Posterior vena cava (tissue), 2 donors: ENCODE measurements around the gene NTN4. TPM values are rescaled to one million over a fixed set of nuclear protein-coding genes. Genes with fewer than 3 reads are reported as not detected.
"Not testable (repeated sequence)": the region's sequence is repeated elsewhere in the genome, so short reads cannot be mapped to it uniquely, and the experiment has no call there.

Experiments used
- DNase-seq: peaks from one replicate; pipeline ENCODE4 v3.0.0-alpha.2; 2020; ENCODE audit warnings: low spot score
- intact Hi-C, 2 donors: fragments of 100-400 bp; cut with DNase I; formaldehyde crosslinking; loops; one replicate each; pipeline versions ENCODE4 v1.14.1 to v1.14.2; 2022 to 2023
- total RNA-seq, 2 donors: library from RNA; stranded (reverse); fragmentation: NEBNext Ultra II Directional; extraction: Animal tissue kit (Norgen Biotek cat#: 25700); gene quantifications; one replicate each; pipeline ENCODE4 v1.2.1, GENCODE V29; 2021
- donor health status: DM: yes; HTN: yes; CAD: no.
- donor health status: DM: yes; HTN: yes; CAD: no.

Gene NTN4
- total RNA-seq, 2 donors from 2014 or later = 20.5 to 24.6 TPM

DNA sequence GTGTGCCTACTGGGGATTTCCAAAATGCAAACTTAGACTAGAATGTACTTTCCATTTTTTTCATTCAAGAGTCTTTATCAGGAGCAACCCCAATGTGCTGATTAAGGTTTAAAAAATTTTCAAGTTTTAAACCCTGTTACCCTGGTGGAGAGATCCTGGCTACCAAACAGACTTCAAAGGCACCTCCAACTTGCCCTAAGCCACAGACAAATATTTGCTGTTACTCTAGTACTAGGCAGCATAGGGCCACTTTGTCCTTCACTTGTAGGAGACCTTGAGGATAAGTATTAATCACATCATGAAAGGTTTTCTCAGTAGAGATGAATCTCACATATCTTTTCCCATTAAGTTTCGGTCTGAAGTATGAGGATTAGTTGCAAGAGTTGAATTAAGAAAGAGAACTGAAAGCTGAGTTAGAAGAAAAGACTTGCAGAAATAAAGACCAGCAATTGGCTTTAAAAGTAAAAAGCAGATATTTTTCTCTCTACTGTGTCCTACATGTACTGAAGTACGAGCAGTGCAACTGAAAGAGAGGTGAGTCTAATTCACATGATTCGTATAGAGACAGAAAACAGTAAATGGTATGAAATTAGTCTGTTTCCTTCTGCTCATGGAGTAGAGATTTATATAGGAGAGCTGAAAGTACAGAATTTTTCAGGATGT lies 28.3 kb downstream of the NTN4 start:
- intact Hi-C loops = no loop called here

DNA sequence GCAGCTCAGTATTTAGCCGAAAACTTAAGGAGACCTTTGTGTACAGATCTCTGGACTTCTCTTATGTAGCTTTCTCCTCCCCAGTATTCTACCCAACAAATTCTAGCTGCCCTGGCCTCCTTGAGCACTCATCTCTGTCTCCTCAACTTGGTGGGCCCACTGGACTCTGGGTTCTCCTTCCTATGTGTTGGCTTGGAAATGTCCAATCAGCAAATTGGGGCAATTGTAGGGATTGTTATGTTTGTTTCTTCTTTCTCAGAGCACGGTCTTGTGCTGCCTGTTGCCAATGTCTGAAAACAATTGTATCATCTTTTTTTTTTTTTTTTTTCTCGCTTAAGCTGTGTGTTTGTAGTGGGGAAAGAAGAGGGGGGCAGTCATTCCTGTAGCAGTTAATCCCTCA lies 30.2 kb downstream of the NTN4 start:
- intact Hi-C loops = no loop called here

More for the DNA sequence above, 28.3 kb downstream of the NTN4 start:
- DNase-seq = no peak

DNA sequence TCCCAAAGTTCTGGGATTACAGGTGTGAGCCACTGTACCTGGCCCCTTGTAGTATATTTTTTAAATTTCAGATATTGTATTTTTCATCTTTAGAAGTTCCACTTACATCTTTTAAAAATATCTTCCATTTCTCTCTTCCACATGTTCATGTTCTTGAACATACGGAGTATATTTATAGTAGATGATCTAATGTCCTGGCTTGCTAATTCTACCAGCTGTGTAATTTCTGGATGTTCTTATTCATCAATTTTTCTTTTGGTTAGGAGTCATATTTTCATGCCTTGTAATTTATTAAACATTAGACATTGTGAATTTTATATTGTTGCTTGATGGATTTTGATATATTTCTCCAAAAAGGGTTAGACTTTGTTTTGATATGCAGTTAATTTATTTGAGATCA lies 30.8 kb downstream of the NTN4 start:
- DNase-seq = no peak
- intact Hi-C loops = no loop called here

More for the DNA sequence above, 30.2 kb downstream of the NTN4 start:
- no peak for DNase-seq

DNA sequence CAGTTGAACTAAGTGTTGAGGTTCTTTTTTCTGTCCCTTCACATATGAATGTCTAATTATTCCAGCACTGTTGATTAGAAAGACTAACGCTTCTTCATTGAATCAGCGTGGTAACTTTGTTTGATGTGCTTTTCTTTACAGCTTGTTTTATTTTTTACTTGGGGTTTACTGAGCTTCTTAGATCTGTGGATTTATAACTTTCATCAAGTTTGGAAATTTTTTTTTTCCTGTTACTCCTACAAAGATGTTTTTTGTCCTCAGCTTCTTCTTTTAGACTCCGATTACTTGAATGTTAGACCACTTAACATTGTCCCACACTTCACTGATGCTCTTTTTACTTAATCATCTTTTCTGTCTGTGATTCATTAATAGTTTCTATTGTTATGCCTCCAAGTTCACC lies 31.5 kb downstream of the NTN4 start:
- intact Hi-C loops = no loop called here
- no peak for DNase-seq

DNA sequence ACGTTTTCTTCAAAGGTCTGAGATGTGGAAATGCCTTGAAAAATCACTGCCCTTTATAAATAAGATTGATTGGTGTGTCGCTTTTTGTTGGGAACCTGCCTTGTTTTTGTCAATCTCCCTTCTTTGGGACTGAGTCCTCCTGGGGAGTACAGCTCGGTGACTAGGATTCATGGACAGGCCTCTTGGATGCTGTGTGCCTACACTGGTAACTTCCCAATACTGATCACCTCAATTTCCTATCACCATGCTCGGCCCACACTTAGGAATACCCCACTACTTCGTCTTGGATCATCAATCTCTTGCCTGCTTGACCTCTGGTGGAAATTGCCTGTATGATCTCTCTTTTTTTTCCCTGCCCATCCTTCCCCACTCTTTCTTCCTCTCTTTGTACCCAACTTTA lies 34.2 kb downstream of the NTN4 start:
- no peak for DNase-seq
- intact Hi-C loops = no loop called here

DNA sequence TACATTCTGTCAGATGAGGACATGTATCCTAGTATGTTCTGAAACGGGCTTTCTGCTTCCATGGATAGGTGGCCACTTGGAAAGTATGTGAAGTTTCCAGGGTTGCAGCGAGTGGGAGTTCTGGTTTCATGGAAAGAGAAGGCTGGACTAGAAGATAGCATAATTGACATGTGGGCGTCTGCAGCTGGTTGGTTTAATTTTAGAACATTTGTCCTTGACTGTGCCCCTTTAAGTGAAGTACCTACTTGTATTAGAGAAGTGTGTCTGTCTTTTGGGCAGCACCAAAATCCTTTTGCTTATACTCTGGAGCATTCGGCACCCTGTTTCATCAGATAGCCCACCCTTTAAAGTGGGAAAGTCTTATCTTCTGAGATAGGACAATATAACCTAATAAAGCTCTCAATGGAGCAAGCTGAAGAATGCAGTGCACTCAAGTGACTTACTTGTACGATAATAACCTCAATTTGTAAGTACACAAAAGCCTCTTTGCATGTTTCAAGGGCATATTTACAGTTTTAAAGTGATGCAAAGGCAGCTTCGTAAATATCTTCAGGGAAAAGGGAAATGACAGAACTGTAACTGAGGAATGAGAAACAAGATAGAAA lies 35.2 kb downstream of the NTN4 start:
- no peak for DNase-seq
- intact Hi-C loops = no loop called here

DNA sequence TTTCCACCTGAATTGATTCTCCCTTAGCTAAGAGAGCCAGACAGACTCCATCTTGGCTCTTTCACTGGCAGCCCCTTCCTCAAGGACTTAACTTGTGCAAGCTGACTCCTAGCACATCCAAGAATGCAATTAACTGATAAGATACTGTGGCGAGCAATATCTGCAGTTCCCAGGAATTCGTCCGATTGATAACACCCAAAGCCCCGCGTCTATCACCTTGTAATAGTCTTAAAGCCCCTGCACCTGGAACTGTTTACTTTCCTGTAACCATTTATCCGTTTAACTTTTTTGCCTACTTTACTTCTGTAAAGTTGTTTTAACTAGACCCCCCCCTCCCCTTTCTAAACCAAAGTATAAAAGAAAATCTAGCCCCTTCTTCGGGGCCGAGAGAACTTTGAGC lies 44.5 kb downstream of the NTN4 start:
- DNase-seq, intact Hi-C loops: not testable (repeated sequence)

DNA sequence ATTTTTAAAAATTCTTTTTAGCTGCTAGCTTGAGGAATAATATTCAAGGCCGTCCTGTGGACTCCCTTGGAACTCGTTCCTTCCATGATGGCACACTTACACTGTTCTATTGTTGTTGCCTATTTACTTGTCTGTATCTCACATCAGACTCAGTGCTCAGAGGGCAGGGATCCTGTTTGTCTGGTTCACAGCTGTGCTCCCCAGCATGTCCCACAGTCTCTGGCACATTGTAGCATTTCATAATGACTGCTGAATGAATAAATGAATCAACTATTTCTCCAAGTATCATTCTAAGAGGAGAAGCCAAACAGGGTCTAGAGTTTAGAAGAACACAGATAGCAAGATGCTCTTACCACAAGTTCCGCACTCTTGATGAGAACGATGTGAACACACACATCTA lies 48.0 kb downstream of the NTN4 start:
- intact Hi-C loops = no loop called here

DNA sequence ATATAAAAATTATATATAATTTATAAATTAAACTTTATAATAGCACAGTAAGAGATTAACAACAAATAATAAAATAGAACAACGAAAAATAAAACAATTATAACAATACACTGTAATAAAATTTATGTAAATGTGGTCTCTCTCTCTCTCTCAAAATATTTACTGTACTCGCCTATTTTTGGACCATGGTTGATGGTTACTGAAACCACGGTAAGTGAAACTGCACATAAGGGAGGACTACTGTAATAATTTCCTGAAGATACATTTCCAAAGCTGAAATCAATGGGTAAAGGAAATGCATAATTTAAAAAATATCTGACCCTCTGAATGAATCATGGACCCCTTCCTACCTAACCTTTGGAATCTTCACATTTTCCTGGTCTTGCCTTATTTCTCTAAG lies 48.9 kb downstream of the NTN4 start:
- DNase-seq = no peak
- intact Hi-C loops = no loop called here

More for the DNA sequence above, 48.0 kb downstream of the NTN4 start:
- DNase-seq = no peak

DNA sequence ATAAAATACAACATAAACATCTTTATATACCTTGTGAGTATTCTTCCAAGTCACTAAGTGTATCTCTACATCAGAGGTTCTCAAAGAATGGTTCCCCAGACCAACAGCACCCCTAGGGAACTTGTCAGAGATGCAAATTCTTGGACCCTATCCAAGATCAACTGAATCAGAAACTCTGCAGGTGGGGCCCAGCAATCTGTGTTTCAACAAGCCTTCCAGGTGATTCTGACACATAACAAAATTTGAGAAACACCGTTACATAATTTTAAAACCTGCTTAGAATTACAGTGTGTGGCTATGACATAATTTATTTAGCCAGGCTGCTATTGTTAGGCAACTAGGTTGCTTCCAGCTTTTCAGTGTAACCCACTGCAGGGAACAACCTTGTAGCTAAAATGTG lies 49.8 kb downstream of the NTN4 start:
- no peak for DNase-seq
- intact Hi-C loops = no loop called here

DNA sequence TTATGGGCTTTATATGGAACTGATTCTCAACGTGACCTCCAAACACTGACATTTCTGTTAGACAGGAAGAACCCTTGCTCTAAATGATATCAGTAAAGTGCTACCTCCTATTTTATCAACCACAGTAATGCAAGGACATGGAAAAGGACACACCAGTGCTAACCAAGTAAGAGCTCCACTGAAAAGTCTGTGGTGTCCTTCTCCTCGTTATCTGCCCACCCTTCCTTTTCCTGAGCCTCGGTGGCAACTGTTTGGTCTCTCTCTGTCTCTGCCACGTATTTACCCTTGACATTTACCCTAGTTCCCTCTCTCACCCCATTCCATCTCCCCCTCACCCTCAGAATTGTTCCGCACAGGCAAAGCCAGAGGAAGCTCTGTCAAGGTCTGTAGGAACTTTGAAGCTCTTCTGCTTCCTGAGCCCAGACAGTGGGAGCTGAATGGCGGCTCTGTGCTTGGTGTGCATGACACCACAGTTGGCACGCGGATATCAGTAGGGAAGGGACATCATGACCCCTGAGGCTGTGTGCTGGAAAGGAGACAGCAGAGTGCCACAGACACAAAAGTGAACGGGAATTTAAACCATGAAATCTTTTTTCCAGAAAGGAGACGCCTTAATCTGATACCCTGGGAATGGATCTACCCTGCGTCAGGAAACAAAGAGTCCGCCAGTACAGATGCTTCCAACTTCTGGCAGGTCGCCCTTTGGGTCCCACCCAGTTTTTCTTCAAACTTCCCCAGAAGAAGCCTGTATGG lies 50.8 kb downstream of the NTN4 start:
- intact Hi-C loops = no loop called here
- DNase-seq = no peak

DNA sequence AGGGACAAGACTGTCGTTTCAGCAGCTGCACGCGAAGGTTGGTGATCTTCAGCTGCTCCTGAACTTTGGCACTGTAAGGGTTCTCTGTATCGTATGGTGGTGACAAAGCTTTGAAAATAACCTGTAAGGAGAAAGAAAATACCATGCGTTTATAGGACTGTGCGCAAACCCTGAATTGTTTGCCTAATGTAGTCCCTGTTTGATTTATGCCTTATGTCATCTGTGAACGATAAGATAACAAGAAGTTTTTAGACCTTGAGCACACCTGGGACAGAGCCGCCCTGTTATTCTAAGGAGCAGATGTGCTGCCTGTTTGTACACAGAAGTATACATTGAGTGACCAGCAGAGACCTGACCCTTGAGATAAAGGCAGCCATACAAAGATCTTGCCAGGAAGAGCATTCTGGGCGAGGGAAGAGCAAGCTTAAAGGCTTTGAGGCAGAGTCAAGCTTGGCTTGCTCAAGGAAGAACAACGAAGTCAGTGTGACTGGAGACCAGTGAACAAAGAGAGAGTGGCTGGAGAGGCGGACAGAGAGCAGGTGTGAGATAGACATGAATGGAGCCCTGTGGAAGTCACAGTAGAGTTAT lies 52.4 kb downstream of the NTN4 start:
- intact Hi-C loops = no loop called here
- DNase-seq = no peak

DNA sequence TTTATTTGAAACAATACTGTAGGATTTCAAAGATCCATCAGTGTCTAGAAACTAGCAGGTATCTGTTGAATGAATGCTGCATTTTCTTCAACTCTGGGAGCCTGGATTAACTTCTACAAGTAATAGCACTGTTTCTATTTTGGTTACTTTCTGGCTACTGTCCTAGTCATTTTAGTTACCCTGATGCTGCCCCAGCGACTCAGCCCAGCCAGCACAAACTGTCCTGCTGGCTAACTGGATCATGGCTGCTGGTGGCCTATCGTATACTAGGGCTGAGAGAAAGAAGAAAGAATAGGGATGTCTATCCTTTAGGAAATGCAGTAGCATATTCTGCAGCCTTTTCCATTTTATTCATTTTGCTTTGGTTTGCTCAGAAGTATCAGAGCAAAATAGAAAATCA lies 53.9 kb downstream of the NTN4 start:
- no peak for DNase-seq
- intact Hi-C loops = no loop called here

DNA sequence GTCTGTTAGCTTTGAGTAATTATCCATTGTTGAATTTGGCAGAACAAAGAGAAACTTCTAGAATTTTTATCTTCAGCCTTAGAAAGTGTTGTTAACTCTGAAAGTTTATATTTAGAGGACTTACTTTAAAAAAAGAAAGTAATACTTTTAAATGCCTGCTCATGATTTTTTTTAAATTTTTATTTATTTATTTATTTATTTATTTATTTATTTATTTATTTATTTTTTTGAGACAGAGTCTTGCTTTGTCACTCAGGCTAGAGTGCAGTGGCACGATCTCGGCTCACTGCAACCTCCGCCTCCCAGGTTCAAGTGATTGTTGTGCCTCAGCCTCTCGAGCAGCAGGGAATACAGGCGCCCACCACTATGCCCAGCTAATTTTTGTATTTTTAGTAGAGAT lies 54.8 kb downstream of the NTN4 start:
- DNase-seq, intact Hi-C loops: not testable (repeated sequence)

DNA sequence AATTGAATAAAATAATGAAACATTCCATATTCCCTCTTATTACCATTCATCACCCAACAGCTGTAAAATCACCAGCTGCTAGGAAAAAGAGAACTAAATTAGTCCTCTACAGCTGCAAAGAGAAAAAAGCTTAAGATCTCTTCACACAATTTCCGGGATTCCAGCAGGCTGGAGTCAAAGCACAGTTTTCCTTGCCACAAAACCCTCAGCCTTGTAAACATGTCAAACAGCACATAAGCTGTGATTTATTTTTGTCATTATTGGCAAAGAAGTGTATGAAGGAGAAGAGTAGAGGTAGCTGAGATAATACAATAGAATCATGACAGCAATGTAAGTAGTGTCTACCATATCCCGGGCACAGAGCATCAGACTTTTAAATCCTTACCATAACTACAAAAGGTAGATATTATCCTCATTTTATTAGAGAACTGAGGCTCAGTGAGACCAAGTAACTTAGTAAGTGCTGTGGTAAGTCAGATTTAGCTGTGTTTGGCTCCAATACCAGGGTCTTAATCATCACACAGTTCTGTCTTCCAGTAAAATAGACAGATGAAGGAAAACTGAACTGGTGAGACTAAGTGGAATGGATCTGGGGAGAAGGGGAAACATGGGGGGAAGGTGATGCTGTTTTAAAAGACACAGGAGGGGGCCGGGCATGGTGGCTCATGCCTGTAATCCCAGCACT lies 57.3 kb downstream of the NTN4 start:
- intact Hi-C loops = no loop called here
- DNase-seq = no peak

DNA sequence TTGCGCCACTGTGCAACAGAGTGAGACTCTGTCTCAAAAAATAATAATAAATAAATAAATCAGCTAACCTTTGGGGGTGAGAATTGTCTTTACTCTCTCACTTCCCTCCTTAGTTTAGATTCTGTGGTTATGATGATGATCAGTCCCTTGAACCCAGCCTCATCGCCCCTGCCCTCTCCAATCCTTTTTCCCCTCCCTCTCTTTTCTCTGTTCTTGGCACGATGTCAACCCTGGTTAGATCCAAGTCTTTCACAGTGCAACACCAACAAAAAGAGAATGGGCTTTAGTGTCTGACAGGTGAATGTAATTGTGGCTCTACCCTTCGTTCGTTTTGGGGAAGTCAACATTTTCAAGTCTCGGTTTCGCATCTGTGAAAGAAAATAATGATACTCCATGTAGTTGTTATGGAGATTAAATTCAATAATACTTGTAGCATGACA lies 59.0 kb downstream of the NTN4 start:
- intact Hi-C loops = no loop called here
- no peak for DNase-seq

DNA sequence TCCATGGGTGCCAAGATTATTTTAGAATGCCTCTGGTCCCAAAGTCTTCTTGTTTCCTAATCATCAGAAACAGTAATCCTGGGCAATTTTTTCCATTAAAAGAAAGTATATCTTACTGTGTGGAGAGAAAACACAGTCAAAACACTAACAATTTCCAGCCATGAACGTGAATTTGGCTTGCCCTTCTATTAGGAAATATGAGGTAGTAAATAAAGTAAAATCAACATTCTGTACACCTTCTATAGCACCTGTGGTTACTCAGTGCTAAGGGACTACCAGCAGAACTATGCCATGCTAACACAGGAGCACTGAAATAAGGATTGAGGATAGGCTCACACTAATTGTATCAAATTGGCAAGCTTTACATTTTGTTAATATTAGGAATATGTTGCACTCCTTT lies 60.1 kb downstream of the NTN4 start:
- no peak for DNase-seq
- intact Hi-C loops = no loop called here

DNA sequence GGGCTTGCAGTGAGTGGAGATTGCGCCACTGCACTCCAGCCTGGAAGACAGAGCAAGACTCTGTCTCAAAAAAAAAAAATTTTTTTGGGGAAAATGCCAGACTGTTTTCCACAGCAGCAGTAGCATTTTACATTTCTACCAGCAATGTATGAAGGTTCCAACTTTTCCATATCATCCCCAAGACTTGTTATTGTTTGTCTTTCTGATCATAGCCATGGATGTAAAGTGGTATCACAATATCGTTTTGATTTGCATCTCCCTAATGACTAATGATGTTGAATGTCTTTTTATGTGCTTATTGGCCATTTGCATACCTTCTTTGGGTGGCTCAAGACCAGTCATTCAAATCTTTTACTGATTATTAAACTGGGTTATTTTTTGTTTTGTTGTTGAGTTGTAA lies 63.7 kb downstream of the NTN4 start:
- DNase-seq = no peak
- intact Hi-C loops = no loop called here

DNA sequence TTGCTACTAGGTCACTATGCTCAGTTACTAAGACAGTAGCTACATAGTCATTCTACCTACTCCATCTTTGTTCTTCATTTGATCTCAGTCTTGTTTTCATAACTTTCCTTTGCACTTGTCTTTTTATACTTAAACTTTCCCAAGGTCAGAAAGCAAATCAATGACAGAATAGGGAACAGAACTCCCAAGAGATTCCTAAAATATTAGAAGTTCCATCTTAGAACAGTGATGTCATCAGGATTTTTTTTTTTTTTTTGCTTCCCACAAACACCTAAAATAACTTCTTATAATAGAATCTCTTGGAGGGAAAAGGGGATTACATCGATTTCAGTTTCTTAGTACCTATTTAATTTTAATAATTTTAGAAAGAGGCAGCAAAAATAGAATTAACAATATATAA lies 65.8 kb downstream of the NTN4 start:
- DNase-seq = no peak
- intact Hi-C loops = no loop called here
